ENCODE data around the gene SNRK. TPM values are rescaled to one million over a fixed set of nuclear protein-coding genes. Genes with fewer than 3 reads are reported as not detected.

The SNRK gene
- total and polyA plus RNA-seq, 2 of the 13 experiments (the other 11 are each of a cell fraction or from before 2014, with no cell fraction given), result 11.4 to 16.1 TPM

GRCh38 chr3:43288850-43289249 is 2.5 kb downstream of the SNRK start (continued):
- TF ChIP-seq GMEB2 (CRISPR knock-in tag; IDR thresholded peaks at IDR 0.05; ENCODE audit: low read depth) (no peak), PAXIP1 (CRISPR knock-in tag; conservative IDR thresholded peaks at IDR 0.05) (peak; percentile 79), MXD3 (CRISPR knock-in tag; IDR thresholded peaks at IDR 0.05) (no peak), POLR2AphosphoS5 (IDR thresholded peaks at IDR 0.05; ENCODE audit: low read depth, low read length) (0 out of 2 replicates have a peak, but pooled peaks have one; percentile 40), ZNF850 (CRISPR knock-in tag; conservative IDR thresholded peaks at IDR 0.05) (no peak), RCOR2 (CRISPR knock-in tag; IDR thresholded peaks at IDR 0.05) (no peak), ZNF263 (CRISPR knock-in tag; IDR thresholded peaks at IDR 0.05) (no peak), LRRFIP1 (CRISPR knock-in tag; conservative IDR thresholded peaks at IDR 0.05) (no peak), CREB1 (IDR thresholded peaks at IDR 0.05) (no peak), CREB1 (CRISPR knock-in tag; IDR thresholded peaks at IDR 0.05) (no peak), ZNF451 (CRISPR knock-in tag; IDR thresholded peaks at IDR 0.05) (no peak), MATR3 (CRISPR knock-in tag; IDR thresholded peaks at IDR 0.05) (no peak), CREB3 (CRISPR knock-in tag; IDR thresholded peaks at IDR 0.05) (no peak), ZNF18 (CRISPR knock-in tag; IDR thresholded peaks at IDR 0.05; ENCODE audit: insufficient replicate concordance) (no peak), PRDM4 (CRISPR knock-in tag; IDR thresholded peaks at IDR 0.05; ENCODE audit: borderline replicate concordance) (no peak)

Data from HepG2 (cell line).